SU-DHL-6 (cell line): ENCODE data around the gene SLC16A3.

ENCODE experiments used
- H2AFZ ChIP-seq: fragments of 200-600 bp; sonication (generic); 2 replicates; pipeline ENCODE4 v1.6.1; 2014; ENCODE audit warnings: low read depth, mild to moderate bottlenecking, moderate library complexity, mixed read lengths, antibody characterized with exemption, low read length; ENCODE audit not compliant: severe bottlenecking
- H3F3A ChIP-seq: fragments of 200-600 bp; shearing (Covaris generic); 2 replicates; pipeline ENCODE4 v1.6.0; 2016; ENCODE audit warnings: antibody characterized with exemption, mild to moderate bottlenecking; ENCODE audit not compliant: insufficient read depth
- H3K27ac ChIP-seq: fragments of 200-600 bp; sonication (generic); 2 replicates; pipeline ENCODE4 v1.5.1; 2016; ENCODE audit warnings: low read depth, mild to moderate bottlenecking, low read length, moderate library complexity, mixed read lengths
- H3K27me3 ChIP-seq: fragments of 200-600 bp; sonication (generic), shearing (Covaris generic); 2 replicates; pipeline ENCODE4 v1.6.0; 2014; ENCODE audit warnings: mild to moderate bottlenecking, low read length
- H3K36me3 ChIP-seq: fragments of 200-600 bp; sonication (generic); 2 replicates; pipeline ENCODE4 v1.6.1; 2014; ENCODE audit warnings: mild to moderate bottlenecking, low read length, mixed read lengths
- H3K4me2 ChIP-seq: fragments of 300-600, 200-600 bp; shearing (Covaris generic), sonication (generic); 2 replicates; pipeline ENCODE4 v1.6.0; 2014; ENCODE audit warnings: low read length, low read depth, mild to moderate bottlenecking; ENCODE audit not compliant: poor library complexity, severe bottlenecking
- H3K4me3 ChIP-seq: fragments of 200-600 bp; sonication (generic); 2 replicates; pipeline ENCODE4 v1.5.1; 2014; ENCODE audit warnings: antibody characterized with exemption, low read length, mild to moderate bottlenecking, mixed read lengths; ENCODE audit not compliant: insufficient read depth, poor library complexity, severe bottlenecking
- H3K79me2 ChIP-seq: fragments of 200-600 bp; sonication (generic); 2 replicates; pipeline ENCODE4 v1.6.1; 2014; ENCODE audit warnings: mild to moderate bottlenecking, low read length, moderate library complexity; ENCODE audit not compliant: insufficient read depth
- H3K9ac ChIP-seq: fragments of 200-600 bp; sonication (generic); 2 replicates; pipeline ENCODE4 v1.7.0; 2014; ENCODE audit warnings: mild to moderate bottlenecking, low read length
- H3K9me2 ChIP-seq: fragments of 200-600 bp; sonication (generic); replicated peaks from 2 replicates; pipeline ENCODE4 v1.6.1; 2014; ENCODE audit warnings: low read length; ENCODE audit not compliant: insufficient read depth
- H3K9me3 ChIP-seq: fragments of 200-600 bp; sonication (generic); 2 replicates; pipeline ENCODE4 v1.6.1; 2014; ENCODE audit warnings: low read length, mixed read lengths; ENCODE audit not compliant: insufficient read depth
- H4K20me1 ChIP-seq: fragments of 200-600 bp; sonication (generic); 2 replicates; pipeline ENCODE4 v1.6.1; 2014; ENCODE audit warnings: low read depth, mild to moderate bottlenecking, antibody characterized with exemption, low read length, moderate library complexity, mixed read lengths
- CTCF ChIP-seq: fragments of 200-600 bp; sonication (generic); IDR thresholded peaks from one replicate; pipeline ENCODE4 v1.5.1; 2017; ENCODE audit warnings: antibody characterized with exemption, mild to moderate bottlenecking, low read length, moderate library complexity; ENCODE audit not compliant: insufficient read depth, poor library complexity, severe bottlenecking
- EZH2phosphoT487 ChIP-seq: fragments of 200-600 bp; sonication (generic), shearing (Covaris generic); conservative IDR thresholded peaks from 2 replicates; pipeline ENCODE4 v1.6.1; 2018; ENCODE audit warnings: mild to moderate bottlenecking, antibody characterized with exemption, low read length, moderate library complexity, mixed read lengths

SLC16A3 gene

GRCh38 chr17:82228842-82229697 lies at the start of gene SLC16A3:
TSS of gene SLC16A3 (plus strand) at chr17:82229042. CDS start at chr17:82236009, 6,967 bp downstream.
- no peak for TF ChIP-seq EZH2phosphoT487
- no peak within 1 kb of the TSS for H3K27ac ChIP-seq
- H3K79me2 ChIP-seq, result no peaks in the 10 kb centered on the region
- no peaks in the 10 kb centered on the region for H3K36me3 ChIP-seq
- H3K4me2 ChIP-seq, result peak within 1 kb of the TSS; percentile 50
- no peaks in the 10 kb centered on the region for H3K9me3 ChIP-seq
- peak within 1 kb of the TSS; percentile 41; the same call in 1 of the 2 replicates for H3K9ac ChIP-seq
- no peaks in the 10 kb centered on the region for H4K20me1 ChIP-seq
- H3K27me3 ChIP-seq, result no peaks in the 10 kb centered on the region
- H3K9me2 ChIP-seq, result no peaks in the 10 kb centered on the region
- no peaks in the 10 kb centered on the region for H3F3A ChIP-seq
- peak within 1 kb of the TSS; percentile 51 for H2AFZ ChIP-seq
- H3K4me3 ChIP-seq, result peak within 1 kb of the TSS; percentile 29

- Histone ChIP-seq H3K27ac (no peak overlapping the region), H3K4me2 (no peak overlapping the region), H3K9ac (no peak overlapping the region), H3K4me3 (no peak overlapping the region), H3K79me2 (no peaks in the 10 kb centered on the region), H3K27me3 (no peaks in the 10 kb centered on the region), H3K9me2 (no peaks in the 10 kb centered on the region), H3K9me3 (no peaks in the 10 kb centered on the region), H3K36me3 (no peaks in the 10 kb centered on the region), H4K20me1 (no peaks in the 10 kb centered on the region), H3F3A (no peaks in the 10 kb centered on the region), H2AFZ (no peak overlapping the region)
- TF ChIP-seq EZH2phosphoT487 (no peak), CTCF (no peak)
Measured at GRCh38 chr17:82179412-82179811, 49.4 kb upstream of the SLC16A3 start.

DNA sequence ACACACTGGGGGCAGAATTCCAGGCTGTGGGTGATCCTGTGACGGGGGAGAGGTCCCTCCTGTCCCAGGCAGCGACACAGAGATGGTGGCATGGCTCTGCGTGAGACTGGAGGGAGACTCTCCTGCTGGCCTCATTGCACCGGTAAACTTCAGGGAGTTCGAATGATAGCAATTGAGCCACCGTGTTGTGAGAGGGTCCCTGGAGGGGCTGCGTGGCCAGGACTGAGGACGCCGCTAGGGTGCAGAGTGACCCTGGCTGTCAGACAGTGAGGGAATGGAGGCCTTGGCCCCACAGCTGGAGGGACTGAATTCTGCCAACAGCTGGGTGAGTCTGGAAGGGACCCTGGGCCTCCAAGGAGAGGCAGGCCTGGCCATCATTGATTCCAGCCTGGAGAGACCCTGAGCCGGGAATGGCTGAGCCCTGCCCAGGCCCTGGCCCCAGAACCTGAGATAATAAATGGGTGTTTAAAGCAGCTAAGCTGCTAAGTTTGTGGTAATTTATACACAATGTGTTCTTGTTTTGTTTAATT lies 48.8 kb upstream of the SLC16A3 start:
- H3K79me2 ChIP-seq, result no peaks in the 10 kb centered on the region
- no peak overlapping the region for H3K4me3 ChIP-seq
- H3K36me3 ChIP-seq, result no peaks in the 10 kb centered on the region
- no peaks in the 10 kb centered on the region for H3K9me3 ChIP-seq
- H3F3A ChIP-seq, result no peaks in the 10 kb centered on the region
- no peak overlapping the region for H3K27ac ChIP-seq
- H3K27me3 ChIP-seq, result no peaks in the 10 kb centered on the region
- no peak overlapping the region for H3K9ac ChIP-seq
- TF ChIP-seq EZH2phosphoT487, result no peak
- no peak for TF ChIP-seq CTCF
- H2AFZ ChIP-seq, result no peak overlapping the region
- H4K20me1 ChIP-seq, result no peaks in the 10 kb centered on the region
- no peak overlapping the region for H3K4me2 ChIP-seq
- H3K9me2 ChIP-seq, result no peaks in the 10 kb centered on the region

DNA sequence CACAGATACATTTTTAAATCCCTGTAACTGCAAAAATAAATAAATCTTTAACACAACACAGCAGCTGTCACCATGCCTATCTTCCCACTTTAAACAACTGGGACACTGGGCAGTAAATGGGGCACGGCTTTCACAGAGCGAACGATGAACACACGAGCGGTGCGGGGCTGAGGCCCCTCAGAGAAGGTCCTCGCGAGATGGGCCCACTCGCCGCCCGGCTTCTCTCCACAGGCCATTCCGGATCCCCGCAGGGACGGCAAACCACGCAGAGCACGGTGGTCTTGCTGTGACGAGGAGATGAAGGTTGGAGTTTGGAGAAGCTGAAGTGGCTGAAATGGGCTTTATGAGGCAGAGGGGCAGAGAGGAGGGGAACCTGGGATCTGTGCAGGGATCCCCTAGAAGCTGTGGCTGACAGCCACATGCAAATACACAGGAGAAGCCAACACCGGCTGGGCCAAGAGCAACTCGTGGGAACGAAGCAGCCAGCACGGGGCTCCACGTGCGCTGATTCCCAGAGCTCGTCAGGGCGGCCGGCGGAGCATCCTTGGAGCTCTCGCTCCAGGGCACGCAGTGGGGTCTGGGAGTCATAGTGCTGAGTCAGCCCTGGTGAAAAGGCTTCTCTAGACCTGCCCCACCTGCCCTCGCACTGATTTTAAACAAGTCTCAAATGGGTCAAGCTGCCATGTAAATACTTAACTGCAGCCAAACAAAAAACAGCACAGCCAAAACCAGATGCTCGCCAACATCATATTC lies 47.9 kb upstream of the SLC16A3 start:
- Histone ChIP-seq H3K79me2 (no peaks in the 10 kb centered on the region), H3K36me3 (no peaks in the 10 kb centered on the region), H2AFZ (no peak overlapping the region), H3K4me2 (no peak overlapping the region), H3K27ac (no peak overlapping the region), H3K9me2 (no peaks in the 10 kb centered on the region), H3K4me3 (no peak overlapping the region), H3K27me3 (no peaks in the 10 kb centered on the region), H3F3A (no peaks in the 10 kb centered on the region), H3K9ac (no peak overlapping the region), H4K20me1 (no peaks in the 10 kb centered on the region), H3K9me3 (no peaks in the 10 kb centered on the region)
- TF ChIP-seq EZH2phosphoT487, result no peak
- TF ChIP-seq CTCF, result no peak
